AG09319 (cell line): Measurements from ENCODE around the gene CXCL11.
"Not testable (repeated sequence)": the region's sequence is repeated elsewhere in the genome, so short reads cannot be mapped to it uniquely, and the experiment has no call there.

ENCODE experiments used
- DNase-seq: peaks from one replicate; pipeline ENCODE4 v3.0.0-alpha.2; 2010; ENCODE audit warnings: low read depth; ENCODE audit errors: extremely low read depth
- TF ChIP-seq, protein P1 (sequence below): IDR thresholded peaks from 2 replicates; pipeline ENCODE4 v1.5.1; 2011; ENCODE audit warnings: low read depth, mild to moderate bottlenecking, inconsistent platforms, low read length, moderate library complexity

Gene CXCL11

DNA sequence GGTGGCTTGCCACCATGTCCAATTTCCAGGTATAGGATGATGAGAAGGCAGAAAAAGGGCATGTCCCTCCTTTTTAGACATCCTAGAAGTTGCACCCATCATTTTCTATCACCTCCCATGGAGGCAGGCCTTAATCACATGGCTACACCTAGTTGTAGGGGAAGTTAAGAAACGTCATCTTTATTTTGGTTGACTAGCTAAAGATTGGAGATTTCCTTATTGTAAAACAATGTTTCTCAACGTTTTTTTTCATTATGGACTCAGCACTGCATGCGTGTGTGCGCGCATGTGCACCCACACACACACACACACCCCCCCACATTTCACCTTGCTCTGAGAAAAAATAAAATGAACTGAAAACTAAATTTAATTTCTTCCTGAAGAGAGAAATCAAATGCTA is 26.6 kb downstream of the CXCL11 start:
- TF ChIP-seq, protein P1, sequence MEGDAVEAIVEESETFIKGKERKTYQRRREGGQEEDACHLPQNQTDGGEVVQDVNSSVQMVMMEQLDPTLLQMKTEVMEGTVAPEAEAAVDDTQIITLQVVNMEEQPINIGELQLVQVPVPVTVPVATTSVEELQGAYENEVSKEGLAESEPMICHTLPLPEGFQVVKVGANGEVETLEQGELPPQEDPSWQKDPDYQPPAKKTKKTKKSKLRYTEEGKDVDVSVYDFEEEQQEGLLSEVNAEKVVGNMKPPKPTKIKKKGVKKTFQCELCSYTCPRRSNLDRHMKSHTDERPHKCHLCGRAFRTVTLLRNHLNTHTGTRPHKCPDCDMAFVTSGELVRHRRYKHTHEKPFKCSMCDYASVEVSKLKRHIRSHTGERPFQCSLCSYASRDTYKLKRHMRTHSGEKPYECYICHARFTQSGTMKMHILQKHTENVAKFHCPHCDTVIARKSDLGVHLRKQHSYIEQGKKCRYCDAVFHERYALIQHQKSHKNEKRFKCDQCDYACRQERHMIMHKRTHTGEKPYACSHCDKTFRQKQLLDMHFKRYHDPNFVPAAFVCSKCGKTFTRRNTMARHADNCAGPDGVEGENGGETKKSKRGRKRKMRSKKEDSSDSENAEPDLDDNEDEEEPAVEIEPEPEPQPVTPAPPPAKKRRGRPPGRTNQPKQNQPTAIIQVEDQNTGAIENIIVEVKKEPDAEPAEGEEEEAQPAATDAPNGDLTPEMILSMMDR: no peak
- DNase-seq: no peak

DNA sequence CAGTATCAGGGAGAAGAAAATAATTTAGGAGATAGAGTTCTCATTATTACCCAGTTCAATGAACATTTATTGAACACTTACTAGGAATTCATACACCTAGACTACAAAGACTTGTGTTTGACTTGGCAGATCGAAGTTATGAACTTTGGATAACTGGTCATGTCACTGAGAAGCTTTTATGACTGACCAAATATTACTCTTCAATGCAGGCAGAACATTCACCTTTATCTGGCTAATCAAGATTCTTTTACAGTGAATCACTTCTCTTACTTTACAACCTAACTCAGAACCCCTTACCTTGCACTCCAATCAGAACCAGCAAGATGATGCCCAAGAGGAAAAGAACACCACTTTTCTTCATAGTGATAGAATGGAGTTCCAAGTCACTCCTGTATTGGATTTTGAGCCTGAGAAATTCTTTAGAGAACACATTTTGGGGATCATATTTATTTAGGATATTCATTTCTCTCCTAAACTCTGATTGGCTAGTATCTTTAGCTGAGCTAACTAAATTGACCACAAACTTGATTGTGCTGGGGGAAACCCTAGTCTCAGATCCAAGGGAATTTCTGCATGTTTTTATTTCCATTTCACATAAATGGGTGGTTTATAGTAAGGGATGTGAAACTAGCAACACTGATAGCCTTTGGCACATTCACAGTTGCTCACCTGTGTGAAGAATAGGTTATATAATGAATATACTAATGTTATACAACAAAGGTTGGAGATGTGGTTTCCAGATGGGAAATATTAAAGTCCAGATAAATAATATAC is 28.6 kb downstream of the CXCL11 start, which contains the start of gene CXCL9:
TSS of gene CXCL9 (minus strand) at position 421 of the 774 bp plus-strand sequence. CDS start at position 361, 60 bp downstream.
- TF ChIP-seq, protein P1: no peak
- no peak for DNase-seq

DNA sequence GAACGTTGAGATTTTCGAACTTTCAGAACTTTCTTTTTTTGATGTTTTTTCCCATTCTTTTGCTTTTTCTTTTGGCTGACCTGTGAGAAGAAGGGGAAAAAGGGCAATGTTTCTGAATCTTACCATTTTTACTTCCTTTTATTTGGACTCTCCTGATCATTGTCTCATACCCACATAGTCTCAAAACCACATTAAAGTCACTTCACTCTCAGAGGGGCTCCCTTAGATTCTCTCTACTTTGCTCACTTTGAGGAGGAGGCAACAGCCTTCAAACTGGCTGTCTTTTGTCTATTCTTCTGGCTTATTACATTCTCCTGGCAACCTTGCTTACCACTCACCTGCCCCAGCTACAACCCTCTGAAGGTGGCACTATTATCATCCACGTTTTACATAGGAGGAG is 32.2 kb downstream of the CXCL11 start:
- TF ChIP-seq, protein P1: no peak
- no peak for DNase-seq

DNA sequence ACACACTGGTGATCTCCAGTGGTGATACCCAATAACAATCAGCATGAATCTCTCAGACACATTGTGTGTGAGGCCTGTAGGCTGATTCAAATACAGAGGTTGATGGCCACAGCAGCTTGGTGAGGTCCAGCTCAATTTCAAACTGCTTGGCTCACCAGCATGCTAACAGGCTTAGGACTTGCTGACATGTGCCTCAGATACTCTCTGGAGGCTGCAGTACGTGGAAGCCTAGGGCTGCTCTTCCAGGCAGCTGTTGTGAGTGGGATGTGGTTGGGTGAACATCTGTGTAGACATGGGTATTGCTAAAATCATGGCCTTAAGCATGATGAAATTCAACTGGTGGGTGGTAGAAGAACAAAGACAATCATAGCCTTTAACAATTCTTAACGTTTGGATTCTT is 32.8 kb downstream of the CXCL11 start:
- no peak for DNase-seq

DNA sequence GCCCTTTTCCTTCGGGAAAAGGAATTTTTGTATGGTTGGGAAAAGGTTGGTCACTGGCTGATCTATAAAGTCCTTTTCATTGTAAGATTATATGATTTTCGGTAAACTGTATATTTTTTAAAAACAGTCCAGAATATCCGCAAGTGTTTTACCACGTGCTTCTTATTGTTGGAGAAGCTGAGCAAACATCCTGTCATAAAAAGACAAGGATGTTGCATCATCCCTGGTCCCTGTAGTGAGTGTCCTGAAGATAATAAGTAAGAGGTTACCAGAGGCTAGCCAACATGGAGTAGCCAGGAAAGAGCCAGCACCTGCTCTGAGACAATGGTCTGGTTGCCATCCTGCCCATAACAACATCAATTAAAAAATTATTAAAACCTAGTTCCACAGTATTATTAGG is 33.7 kb downstream of the CXCL11 start:
- TF ChIP-seq, protein P1: no peak
- no peak for DNase-seq

More for the DNA sequence above, 32.8 kb downstream of the CXCL11 start:
- TF ChIP-seq, protein P1: no peak

DNA sequence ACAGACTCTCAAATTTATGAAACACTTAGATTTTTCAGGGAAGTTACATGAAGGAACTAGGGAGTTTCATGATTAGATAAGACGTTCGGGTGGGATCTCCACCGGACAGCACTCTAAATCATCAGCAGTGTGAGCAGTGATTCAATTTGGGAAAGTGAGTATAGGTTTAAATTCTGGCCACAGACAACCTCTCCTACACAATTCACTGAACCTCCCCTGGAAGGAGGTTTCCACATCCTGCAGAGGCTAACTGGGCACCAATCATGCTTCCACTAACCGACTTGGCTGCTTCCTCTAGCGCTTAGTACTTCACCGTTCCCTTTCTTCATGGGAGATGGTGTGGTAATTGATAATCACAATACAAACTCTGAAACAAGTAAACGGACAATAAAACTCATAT is 34.2 kb downstream of the CXCL11 start:
- DNase-seq: no peak
- TF ChIP-seq, protein P1: no peak

DNA sequence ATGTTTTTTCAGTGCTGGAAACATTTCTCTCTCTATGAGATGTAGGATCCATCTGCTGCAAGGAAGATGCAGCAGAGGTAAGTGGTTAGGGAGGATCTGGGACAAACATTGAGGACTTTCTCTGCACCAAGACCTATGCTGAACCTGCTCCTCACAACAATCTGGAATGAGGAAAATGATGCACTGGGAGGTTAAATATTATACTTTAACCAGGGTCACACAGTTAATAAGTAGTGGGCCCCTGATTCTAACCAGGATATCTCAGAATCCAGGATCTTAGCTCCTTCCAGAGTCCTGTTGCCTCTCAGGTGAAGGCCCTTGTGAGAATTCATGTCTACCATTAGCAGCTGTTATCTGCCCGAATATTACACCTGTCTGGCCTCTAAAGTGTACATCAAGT is 35.6 kb downstream of the CXCL11 start:
- TF ChIP-seq, protein P1: no peak
- no peak for DNase-seq

DNA sequence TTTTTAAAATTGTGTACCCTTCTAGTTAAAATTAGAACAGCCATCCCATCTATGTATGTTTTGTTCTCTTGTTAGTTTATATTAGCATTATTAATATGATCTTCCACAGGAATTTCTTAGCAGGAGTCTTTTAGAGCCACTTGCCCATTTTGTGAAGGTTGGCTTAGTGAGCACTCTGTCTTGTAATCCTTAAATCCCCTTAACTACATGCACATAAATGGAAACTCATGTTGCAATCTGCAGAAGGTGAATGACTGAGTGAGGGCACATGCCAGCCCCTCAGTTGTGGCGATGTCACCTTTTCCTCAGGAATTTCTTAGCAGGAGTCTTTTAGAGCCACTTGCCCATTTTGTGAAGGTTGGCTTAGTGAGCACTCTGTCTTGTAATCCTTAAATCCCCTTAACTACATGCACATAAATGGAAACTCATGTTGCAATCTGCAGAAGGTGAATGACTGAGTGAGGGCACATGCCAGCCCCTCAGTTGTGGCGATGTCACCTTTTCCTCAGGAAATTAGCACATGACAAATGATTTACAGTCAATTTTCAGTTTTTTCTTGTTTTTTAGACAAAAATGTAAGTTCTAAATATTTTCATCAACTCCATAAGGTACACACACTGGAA is 37.2 kb downstream of the CXCL11 start:
- not testable (repeated sequence) for DNase-seq
